Left lung (tissue), 10 donors: ENCODE results near the gene NBEAL1. TPM values are rescaled to one million over a fixed set of nuclear protein-coding genes. Genes with fewer than 3 reads are reported as not detected.
"Not testable (repeated sequence)": the region's sequence is repeated elsewhere in the genome, so short reads cannot be mapped to it uniquely, and the experiment has no call there.

Experiments
- ATAC-seq: fragments of 200-7000 bp; cut with Tn5 transposase; one replicate; pipeline ENCODE4 v1.9.1; 2020; ENCODE audit warnings: moderate library complexity
- DNase-seq, 4 donors: peaks; one replicate each; pipeline ENCODE4 v3.0.0-alpha.2; 2013 to 2020
- H3K27ac ChIP-seq, 2 donors: fragments of 200-600 bp; sonication (generic) in 1 of 2; one replicate each; pipeline versions ENCODE4 v1.5.0 to v1.8.0; 2020 to 2021
- H3K27me3 ChIP-seq, 2 donors: fragments of 200-600 bp; sonication (generic) in 1 of 2; one replicate each; pipeline versions ENCODE4 v1.5.0 to v1.8.0; 2020 to 2021
- H3K36me3 ChIP-seq, 2 donors: fragments of 200-600 bp; sonication (generic) in 1 of 2; one replicate each; pipeline versions ENCODE4 v1.5.0 to v1.8.0; 2020 to 2021
- H3K4me1 ChIP-seq, 2 donors: fragments of 200-600 bp; one replicate each; pipeline ENCODE4 v1.8.0; 2021
- H3K4me3 ChIP-seq, 2 donors: fragments of 200-600 bp; sonication (generic) in 1 of 2; one replicate each; pipeline versions ENCODE4 v1.5.0 to v1.8.0; 2020 to 2021; ENCODE audit warnings: mild to moderate bottlenecking in 1 of 2
- H3K9me3 ChIP-seq, 2 donors: fragments of 200-600 bp; sonication (generic) in 1 of 2; one replicate each; pipeline versions ENCODE4 v1.5.0 to v1.8.0; 2020 to 2021
- intact Hi-C, 2 donors: fragments of 100-400 bp; cut with DNase I; formaldehyde crosslinking; loops; one replicate each; pipeline versions ENCODE4 v1.11.2 to v1.14.2; 2022
- polyA plus RNA-seq, 6 donors: library from polyadenylated mRNA; unstranded; fragments of 120-200 nt; gene quantifications; one replicate each; pipeline ENCODE4 v1.2.1, GENCODE V29; 2013; ENCODE audit not compliant: insufficient read length in 6 of 6
- total RNA-seq, 2 donors: library from RNA; stranded (reverse); fragmentation: NEBNext Ultra II Directional; extraction: Animal tissue kit (Norgen Biotek cat#: 25700); gene quantifications; one replicate each; pipeline ENCODE4 v1.2.1, GENCODE V29; 2021
- TF ChIP-seq, protein P1 (sequence below), 2 donors: fragments of 200-600 bp; sonication (generic) in 1 of 2; IDR thresholded peaks; one replicate each; pipeline versions ENCODE4 v1.5.0 to v1.8.0; 2021; ENCODE audit warnings: antibody characterized with exemption in 2 of 2
- donor health status: DM: no; HTN: yes; CAD: no.
- donor health status: DM: no; HTN: no; CAD: no.

NBEAL1 gene
- total and polyA plus RNA-seq, 8 donors = 11.4 to 72.2 (median 19.6) TPM

DNA sequence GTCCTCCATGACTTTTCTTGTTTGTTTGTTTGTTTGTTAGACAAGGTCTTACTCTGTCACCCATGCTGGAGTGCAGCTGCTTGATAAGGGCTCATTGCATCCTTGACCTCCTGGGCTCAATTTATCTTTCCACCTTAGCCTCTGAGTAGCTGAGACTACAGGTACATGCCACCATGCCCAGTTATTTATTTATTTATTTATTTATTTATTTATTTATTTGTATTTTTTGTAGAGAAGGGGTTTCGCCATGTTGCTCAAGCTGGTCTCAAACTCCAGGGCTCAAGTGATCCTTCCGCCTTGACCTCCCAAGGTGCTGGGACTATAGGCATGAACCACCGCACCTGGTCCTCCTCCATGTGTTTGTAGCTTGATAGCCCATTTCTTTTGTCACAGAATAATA is 37.9 kb downstream of the NBEAL1 start:
- H3K27ac ChIP-seq = no peak overlapping the region
- TF ChIP-seq, protein P1, sequence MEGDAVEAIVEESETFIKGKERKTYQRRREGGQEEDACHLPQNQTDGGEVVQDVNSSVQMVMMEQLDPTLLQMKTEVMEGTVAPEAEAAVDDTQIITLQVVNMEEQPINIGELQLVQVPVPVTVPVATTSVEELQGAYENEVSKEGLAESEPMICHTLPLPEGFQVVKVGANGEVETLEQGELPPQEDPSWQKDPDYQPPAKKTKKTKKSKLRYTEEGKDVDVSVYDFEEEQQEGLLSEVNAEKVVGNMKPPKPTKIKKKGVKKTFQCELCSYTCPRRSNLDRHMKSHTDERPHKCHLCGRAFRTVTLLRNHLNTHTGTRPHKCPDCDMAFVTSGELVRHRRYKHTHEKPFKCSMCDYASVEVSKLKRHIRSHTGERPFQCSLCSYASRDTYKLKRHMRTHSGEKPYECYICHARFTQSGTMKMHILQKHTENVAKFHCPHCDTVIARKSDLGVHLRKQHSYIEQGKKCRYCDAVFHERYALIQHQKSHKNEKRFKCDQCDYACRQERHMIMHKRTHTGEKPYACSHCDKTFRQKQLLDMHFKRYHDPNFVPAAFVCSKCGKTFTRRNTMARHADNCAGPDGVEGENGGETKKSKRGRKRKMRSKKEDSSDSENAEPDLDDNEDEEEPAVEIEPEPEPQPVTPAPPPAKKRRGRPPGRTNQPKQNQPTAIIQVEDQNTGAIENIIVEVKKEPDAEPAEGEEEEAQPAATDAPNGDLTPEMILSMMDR (IDR thresholded peaks at IDR 0.05) = no peak
- intact Hi-C loops = no loop called here
- no peaks in the 10 kb centered on the region for H3K9me3 ChIP-seq
- H3K36me3 ChIP-seq = peaks cover 0 to 45% of the 10 kb centered on the region in 2 donors
- H3K27me3 ChIP-seq = no peaks in the 10 kb centered on the region
- no peak for ATAC-seq
- no peak overlapping the region for H3K4me3 ChIP-seq
- DNase-seq = no peak
- no peaks in the 10 kb centered on the region for H3K4me1 ChIP-seq

- Histone ChIP-seq H3K36me3 (peaks cover 0 to 49% of the 10 kb centered on the region in 2 donors), H3K4me1 (no peaks in the 10 kb centered on the region), H3K4me3 (no peak overlapping the region), H3K27me3 (no peaks in the 10 kb centered on the region), H3K9me3 (no peaks in the 10 kb centered on the region), H3K27ac (no peak overlapping the region)
- DNase-seq (no peak), ATAC-seq (no peak)
- TF ChIP-seq, protein P1 (IDR thresholded peaks at IDR 0.05) = no peak
- intact Hi-C loops = no loop called here
Observed at GRCh38 chr2:203059567-203060240, 45.0 kb downstream of the NBEAL1 start.

- H3K36me3 ChIP-seq = peaks cover 0 to 46% of the 10 kb centered on the region in 2 donors
- DNase-seq (peak in 2 of 4 donors; percentile 5 to 17), ATAC-seq (no peak)
- no peak overlapping the region for H3K4me3 ChIP-seq
- no peaks in the 10 kb centered on the region for H3K4me1 ChIP-seq
- no peaks in the 10 kb centered on the region for H3K9me3 ChIP-seq
- H3K27me3 ChIP-seq = no peaks in the 10 kb centered on the region
- intact Hi-C loops = no loop called here
- TF ChIP-seq, protein P1 (IDR thresholded peaks at IDR 0.05) = no peak
- H3K27ac ChIP-seq = no peak overlapping the region
Observed at GRCh38 chr2:203061346-203061745, 46.7 kb downstream of the NBEAL1 start.

- no peak overlapping the region for H3K4me3 ChIP-seq
- no peaks in the 10 kb centered on the region for H3K9me3 ChIP-seq
- no peak for ATAC-seq
- intact Hi-C loops = no loop called here
- no peak overlapping the region for H3K27ac ChIP-seq
- H3K27me3 ChIP-seq = no peaks in the 10 kb centered on the region
- no peaks in the 10 kb centered on the region for H3K4me1 ChIP-seq
- no peak for DNase-seq
- H3K36me3 ChIP-seq = peaks cover 0 to 42% of the 10 kb centered on the region in 2 donors
- TF ChIP-seq, protein P1 (IDR thresholded peaks at IDR 0.05) = no peak
Observed at GRCh38 chr2:203062126-203062525, 47.5 kb downstream of the NBEAL1 start.

DNA sequence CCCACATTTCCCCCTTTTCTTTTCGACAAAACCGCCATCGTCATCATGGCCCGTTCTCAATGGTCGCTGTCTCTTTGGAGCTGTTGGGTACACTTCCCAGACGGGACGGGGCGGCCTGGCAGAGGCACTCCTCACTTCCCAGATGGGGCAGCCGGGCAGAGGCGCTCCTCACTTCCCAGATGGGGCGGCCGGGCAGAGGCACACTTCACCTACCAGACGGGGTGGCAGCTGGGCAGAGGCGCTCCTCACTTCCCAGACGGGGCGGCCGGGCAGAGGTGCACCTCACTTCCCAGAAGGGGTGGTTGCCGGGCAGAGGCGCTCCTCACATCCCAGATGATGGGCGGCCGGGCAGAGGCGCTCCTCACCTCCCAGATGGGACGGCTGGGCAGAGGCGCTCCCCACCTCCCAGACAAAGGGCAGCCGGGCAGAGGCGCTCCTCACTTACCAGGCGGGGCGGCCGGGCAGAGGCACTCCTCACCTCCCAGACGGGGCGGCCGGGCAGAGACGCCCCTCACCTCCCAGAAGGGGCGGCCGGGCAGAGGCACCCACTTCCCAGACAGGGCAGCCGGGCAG is 51.9 kb downstream of the NBEAL1 start:
- H3K27ac ChIP-seq, H3K9me3 ChIP-seq, intact Hi-C loops, DNase-seq, H3K4me1 ChIP-seq, H3K27me3 ChIP-seq, ATAC-seq, H3K4me3 ChIP-seq: not testable (repeated sequence)
- peaks cover 0 to 51% of the 10 kb centered on the region in 2 donors for H3K36me3 ChIP-seq
